ENCODE measurements around the gene LONRF2.

LONRF2 gene

DNA sequence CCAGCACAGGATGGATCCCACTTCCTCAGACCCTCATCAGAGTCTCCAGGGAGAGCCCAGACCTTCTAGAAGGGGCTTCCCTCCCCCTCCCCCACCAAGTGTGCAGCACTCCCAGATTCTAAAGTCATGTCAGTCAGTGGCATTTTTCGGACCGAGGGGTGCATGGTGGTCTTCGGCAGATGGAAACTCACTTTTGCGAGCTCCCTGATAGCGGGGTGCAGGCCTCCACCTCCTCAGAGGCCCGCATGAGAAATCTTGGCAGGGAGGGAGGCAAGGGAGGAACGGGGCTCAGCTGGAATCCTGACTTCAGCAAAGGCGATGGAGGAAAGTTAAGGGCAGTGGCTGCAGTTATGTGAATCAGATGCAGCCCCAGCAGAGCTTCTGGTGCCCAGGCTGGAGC is 58.2 kb downstream of the LONRF2 start:
- H3K4me3 ChIP-seq (ENCODE audit: low read depth, low read length): no peak overlapping the region
- TF ChIP-seq, protein P1, sequence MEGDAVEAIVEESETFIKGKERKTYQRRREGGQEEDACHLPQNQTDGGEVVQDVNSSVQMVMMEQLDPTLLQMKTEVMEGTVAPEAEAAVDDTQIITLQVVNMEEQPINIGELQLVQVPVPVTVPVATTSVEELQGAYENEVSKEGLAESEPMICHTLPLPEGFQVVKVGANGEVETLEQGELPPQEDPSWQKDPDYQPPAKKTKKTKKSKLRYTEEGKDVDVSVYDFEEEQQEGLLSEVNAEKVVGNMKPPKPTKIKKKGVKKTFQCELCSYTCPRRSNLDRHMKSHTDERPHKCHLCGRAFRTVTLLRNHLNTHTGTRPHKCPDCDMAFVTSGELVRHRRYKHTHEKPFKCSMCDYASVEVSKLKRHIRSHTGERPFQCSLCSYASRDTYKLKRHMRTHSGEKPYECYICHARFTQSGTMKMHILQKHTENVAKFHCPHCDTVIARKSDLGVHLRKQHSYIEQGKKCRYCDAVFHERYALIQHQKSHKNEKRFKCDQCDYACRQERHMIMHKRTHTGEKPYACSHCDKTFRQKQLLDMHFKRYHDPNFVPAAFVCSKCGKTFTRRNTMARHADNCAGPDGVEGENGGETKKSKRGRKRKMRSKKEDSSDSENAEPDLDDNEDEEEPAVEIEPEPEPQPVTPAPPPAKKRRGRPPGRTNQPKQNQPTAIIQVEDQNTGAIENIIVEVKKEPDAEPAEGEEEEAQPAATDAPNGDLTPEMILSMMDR (IDR thresholded peaks at IDR 0.05; ENCODE audit: low read depth, low read length, missing control alignments): no peak
- no peak for DNase-seq (ENCODE audit: low read depth)

DNA sequence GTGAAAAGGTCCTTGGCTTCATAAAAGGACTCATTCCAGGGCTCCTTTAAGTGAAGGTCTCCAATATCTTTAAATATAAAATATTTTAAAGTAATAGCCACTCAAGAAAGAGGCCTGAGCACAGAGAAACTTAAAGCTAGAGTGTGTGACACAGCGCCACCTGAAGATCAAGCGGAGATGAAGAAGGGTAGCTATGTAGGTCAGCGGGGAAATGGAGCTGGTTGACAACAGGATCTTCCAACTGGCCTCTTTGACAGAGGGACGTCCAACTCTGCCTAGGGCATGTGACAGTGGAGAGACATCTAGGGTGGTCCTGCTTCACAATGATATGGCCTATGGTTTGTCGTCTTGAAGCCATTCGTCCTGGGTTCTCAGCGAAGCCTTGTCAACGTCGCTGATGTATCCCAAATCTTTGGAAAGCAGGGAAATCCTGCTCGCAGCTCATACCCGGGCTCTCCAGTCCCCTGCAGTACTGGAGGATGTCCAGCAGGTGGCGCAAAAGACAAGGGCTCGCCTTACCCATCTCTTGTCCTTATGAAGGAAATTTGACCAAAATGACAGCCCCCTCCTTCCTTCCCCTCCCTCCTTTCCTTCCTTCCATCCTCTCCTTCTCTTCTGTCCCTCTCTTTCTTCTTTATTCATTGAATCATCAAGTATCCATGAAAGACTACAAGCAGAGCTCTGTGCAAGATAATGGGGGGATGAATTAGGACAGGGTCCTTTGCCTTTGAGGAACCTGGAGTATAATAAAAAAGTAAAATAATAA is 59.6 kb downstream of the LONRF2 start:
- H3K4me3 ChIP-seq (ENCODE audit: low read depth, low read length): no peak overlapping the region
- TF ChIP-seq, protein P1 (IDR thresholded peaks at IDR 0.05; ENCODE audit: low read depth, low read length, missing control alignments): peak; percentile 99
- no peak for DNase-seq (ENCODE audit: low read depth)

DNA sequence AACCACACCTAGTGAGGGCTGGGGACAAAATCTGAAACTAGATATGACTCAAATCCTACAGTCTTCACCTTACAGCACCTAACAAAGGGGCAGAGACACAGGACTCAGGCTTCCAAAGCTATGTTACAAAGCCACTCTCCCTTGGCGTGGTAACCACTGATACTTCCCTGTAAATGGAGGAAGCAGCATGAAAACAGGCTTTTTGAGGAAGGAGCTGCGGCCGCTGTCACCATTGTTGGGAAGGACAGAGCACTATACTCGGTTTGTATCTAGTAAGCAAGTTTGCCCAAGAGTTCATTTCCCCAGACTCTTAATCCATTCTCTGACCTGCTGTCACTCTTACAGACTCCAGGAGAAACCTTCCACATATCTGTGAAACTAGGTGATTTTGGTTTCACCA is 60.3 kb downstream of the LONRF2 start:
- TF ChIP-seq, protein P1 (IDR thresholded peaks at IDR 0.05; ENCODE audit: low read depth, low read length, missing control alignments): no peak
- no peak for DNase-seq (ENCODE audit: low read depth)

DNA sequence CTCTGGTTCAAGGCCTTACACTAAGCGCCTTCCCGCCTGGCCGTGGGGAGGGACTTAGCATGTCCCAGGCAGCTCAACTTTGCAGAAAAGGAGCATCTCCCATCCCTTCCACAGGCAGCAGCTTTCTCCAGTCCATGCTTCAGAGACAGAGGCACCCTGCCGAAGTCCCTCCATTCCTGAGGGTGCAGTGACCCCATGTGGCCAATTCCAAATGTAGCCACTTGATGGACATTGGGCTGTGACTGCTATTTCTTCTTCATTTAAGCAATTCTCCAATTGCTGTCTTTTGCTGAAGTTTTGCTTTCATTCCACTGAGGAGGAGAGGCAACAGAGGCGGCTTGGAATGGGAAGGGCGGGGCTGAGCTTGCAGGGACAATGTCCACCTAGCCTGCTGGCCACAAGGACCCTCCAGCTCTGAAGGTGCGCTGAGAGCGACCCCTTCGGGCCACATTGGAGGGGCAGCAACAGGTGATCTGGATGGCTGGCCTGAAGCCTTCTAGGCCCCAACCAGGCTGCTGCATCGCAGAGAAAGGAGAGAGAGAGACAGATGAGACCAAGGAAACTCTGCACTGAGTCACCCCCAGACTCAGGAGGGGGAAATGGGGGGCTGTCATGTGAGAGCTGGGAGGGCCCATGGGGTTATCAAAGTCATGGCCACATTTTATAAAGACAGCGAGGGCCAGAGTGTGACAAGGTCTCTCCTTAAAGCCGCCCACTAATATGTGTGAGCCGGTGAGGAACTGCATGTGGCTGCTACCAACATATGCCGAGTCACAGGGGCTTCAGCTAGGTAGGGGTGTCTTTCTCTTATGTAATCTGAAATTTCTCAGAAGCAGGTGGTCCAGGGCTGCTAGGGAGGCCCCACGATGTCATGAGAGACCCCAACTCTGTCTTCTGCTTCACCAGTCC is 61.3 kb downstream of the LONRF2 start:
- DNase-seq (ENCODE audit: low read depth): no peak
- no peak overlapping the region for H3K4me3 ChIP-seq (ENCODE audit: low read depth, low read length)
- TF ChIP-seq, protein P1 (IDR thresholded peaks at IDR 0.05; ENCODE audit: low read depth, low read length, missing control alignments): peak; percentile 48

More for the DNA sequence above, 60.3 kb downstream of the LONRF2 start:
- H3K4me3 ChIP-seq (ENCODE audit: low read depth, low read length): no peak overlapping the region

DNA sequence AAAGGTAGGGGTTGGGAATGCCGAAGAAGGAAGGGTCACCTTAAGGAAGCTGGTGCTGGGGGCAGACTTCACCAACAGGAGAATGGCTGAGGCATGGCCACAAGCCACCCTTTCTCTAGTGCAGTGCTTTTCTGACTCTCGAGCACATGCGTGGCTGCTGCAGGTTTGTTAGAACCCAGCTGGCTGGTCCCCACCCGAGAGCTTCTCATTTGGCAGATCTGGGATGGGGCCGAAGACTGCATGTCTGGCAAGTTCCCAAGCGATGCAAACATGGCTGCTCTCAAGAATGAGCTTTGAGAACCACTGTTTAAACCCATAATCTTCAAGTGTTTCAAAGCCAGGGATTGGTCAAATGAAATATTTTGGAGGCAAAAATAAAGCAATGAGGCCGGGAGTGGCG is 63.2 kb downstream of the LONRF2 start:
- TF ChIP-seq, protein P1 (IDR thresholded peaks at IDR 0.05; ENCODE audit: low read depth, low read length, missing control alignments): no peak
- no peak for DNase-seq (ENCODE audit: low read depth)
- no peak overlapping the region for H3K4me3 ChIP-seq (ENCODE audit: low read depth, low read length)

DNA sequence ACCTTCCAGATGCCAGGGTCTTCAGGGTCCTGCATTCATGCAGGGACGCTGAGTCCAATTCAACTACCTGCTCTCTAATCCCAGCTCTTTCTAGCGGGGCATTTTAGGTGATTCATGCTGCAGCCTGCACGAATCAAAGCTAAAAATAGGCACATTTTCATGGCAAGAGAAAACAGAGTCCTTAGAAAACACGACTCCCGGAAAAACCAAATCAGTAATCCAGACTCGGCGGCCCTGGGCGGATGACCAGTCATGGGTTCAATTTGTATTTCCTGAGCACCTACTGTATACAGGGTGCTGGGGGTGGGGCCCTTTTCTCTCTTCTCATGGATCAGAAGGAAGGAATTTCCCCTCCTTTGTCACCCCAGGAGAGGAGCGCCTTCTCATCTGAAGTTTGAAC is 64.4 kb downstream of the LONRF2 start:
- DNase-seq (ENCODE audit: low read depth): no peak
- no peak overlapping the region for H3K4me3 ChIP-seq (ENCODE audit: low read depth, low read length)
- TF ChIP-seq, protein P1 (IDR thresholded peaks at IDR 0.05; ENCODE audit: low read depth, low read length, missing control alignments): no peak
